SK-N-SH (cell line): ENCODE results near the gene MYOZ2. TPM values are rescaled to one million over a fixed set of nuclear protein-coding genes. Genes with fewer than 3 reads are reported as not detected.

Experiments
- CTCF ChIA-PET: fragments of 300-600, 350-600 bp; formaldehyde crosslinking; extraction: SDS; loops from one replicate; lab custom pipeline; 2021; lab: Yijun Ruan, JAX
- POLR2A ChIA-PET: fragments of 350-600 bp; sonication (Branson Sonifier 250); formaldehyde crosslinking; extraction: SDS; loops from one replicate; lab custom pipeline; 2020; ENCODE audit warnings: antibody characterized with exemption, inconsistent platforms; lab: Yijun Ruan, JAX
- DNase-seq: peaks from one replicate; pipeline ENCODE4 v3.0.0; 2012
- H2AFZ ChIP-seq: fragments of 200-600 bp; sonication (generic); 2 replicates; pipeline ENCODE4 v1.8.1; 2016; ENCODE audit warnings: antibody characterized with exemption, mild to moderate bottlenecking, low read depth
- H3F3A ChIP-seq: fragments of 200-600 bp; sonication (generic); replicated peaks from 2 replicates; pipeline ENCODE3; 2016; ENCODE audit warnings: antibody characterized with exemption, mild to moderate bottlenecking; ENCODE audit not compliant: insufficient read depth
- H3K27ac ChIP-seq, 2 experiments: fragments of 200-500 bp in 1 of 2; fragments of 200-600 bp in 1 of 2; sonication (Bioruptor generic) in 1 of 2; sonication (generic), shearing (Covaris generic) in 1 of 2; 2 replicates each; pipeline versions ENCODE4 v1.5.1 to v1.6.1; 2014 to 2016; ENCODE audit warnings: low read depth in 2 of 2, inconsistent platforms in 1 of 2, low read length in 1 of 2, mild to moderate bottlenecking in 1 of 2, mixed read lengths in 1 of 2
- H3K27me3 ChIP-seq: fragments of 200-600 bp; sonication (generic), shearing (Covaris generic); 2 replicates; pipeline ENCODE4 v1.6.1; 2016; ENCODE audit warnings: mixed run types; ENCODE audit not compliant: insufficient read depth
- H3K36me3 ChIP-seq, 2 experiments: fragments of 200-500 bp in 1 of 2; fragments of 200-600 bp in 1 of 2; sonication (Bioruptor generic) in 1 of 2; sonication (generic) in 1 of 2; replicated peaks in 1 of 2; 2 replicates each; pipeline versions ENCODE3 to v1.5.1; 2014 to 2016; ENCODE audit warnings: low read length in 1 of 2, mild to moderate bottlenecking in 1 of 2; ENCODE audit not compliant: insufficient read depth in 2 of 2, control insufficient read depth in 1 of 2
- H3K4me1 ChIP-seq, 2 experiments: fragments of 200-500 bp in 1 of 2; fragments of 200-600 bp in 1 of 2; sonication (Bioruptor generic) in 1 of 2; sonication (generic), shearing (Covaris generic) in 1 of 2; 2 replicates each; pipeline versions ENCODE4 v1.5.1 to v1.6.1; 2014 to 2016; ENCODE audit warnings: low read depth in 1 of 2, low read length in 1 of 2, mixed run types in 1 of 2; ENCODE audit not compliant: insufficient read depth in 2 of 2, control insufficient read depth in 1 of 2
- H3K4me2 ChIP-seq: fragments of 200-600 bp; sonication (generic), shearing (Covaris generic); 2 replicates; pipeline ENCODE4 v1.6.1; 2017; ENCODE audit warnings: mixed run types
- H3K4me3 ChIP-seq, 2 experiments: fragments of 200-500 bp in 1 of 2; fragments of 200-600 bp in 1 of 2; sonication (Bioruptor generic) in 1 of 2; sonication (generic), shearing (Covaris generic) in 1 of 2; 2 replicates each; pipeline versions ENCODE4 v1.5.1 to v1.8.1; 2014 to 2016; ENCODE audit warnings: low read depth in 2 of 2, inconsistent platforms in 1 of 2, low read length in 1 of 2, mild to moderate bottlenecking in 1 of 2, mixed read lengths in 1 of 2, moderate library complexity in 1 of 2
- H3K79me2 ChIP-seq: fragments of 200-600 bp; sonication (generic); 2 replicates; pipeline ENCODE4 v1.8.1; 2017; ENCODE audit warnings: mild to moderate bottlenecking; ENCODE audit not compliant: insufficient read depth
- H3K9ac ChIP-seq: fragments of 200-600 bp; sonication (generic); 2 replicates; pipeline ENCODE4 v1.6.1; 2017; ENCODE audit warnings: mixed run types
- H3K9me2 ChIP-seq: fragments of 200-600 bp; sonication (generic); 2 replicates; pipeline ENCODE4 v1.6.1; 2017; ENCODE audit warnings: mixed run types
- H3K9me3 ChIP-seq: fragments of 200-600 bp; sonication (generic); 2 replicates; pipeline ENCODE4 v1.6.1; 2017; ENCODE audit warnings: mixed run types, mild to moderate bottlenecking, moderate library complexity
- H4K20me1 ChIP-seq: fragments of 200-600 bp; sonication (generic); 2 replicates; pipeline ENCODE4 v1.6.1; 2017; ENCODE audit warnings: mild to moderate bottlenecking, mixed run types; ENCODE audit not compliant: insufficient read depth
- ELF1 ChIP-seq: IDR thresholded peaks from 2 replicates; pipeline ENCODE4 v1.4.0; 2012
- FOSL2 ChIP-seq: IDR thresholded peaks from 2 replicates; pipeline ENCODE4 v1.4.0; 2012; ENCODE audit warnings: low read depth, mild to moderate bottlenecking, moderate library complexity, borderline replicate concordance
- GABPA ChIP-seq: IDR thresholded peaks from 2 replicates; pipeline ENCODE4 v1.4.0; 2012; ENCODE audit warnings: low read depth, mild to moderate bottlenecking
- GATA2 ChIP-seq: sonication (generic); formaldehyde crosslinking; IDR thresholded peaks from 2 replicates; pipeline ENCODE4 v1.5.0; 2020; ENCODE audit warnings: mild to moderate bottlenecking, missing genetic modification reagents
- JUND ChIP-seq: IDR thresholded peaks from 2 replicates; pipeline ENCODE4 v1.4.0; 2012
- NRF1 ChIP-seq: IDR thresholded peaks from 2 replicates; pipeline ENCODE4 v1.6.1; 2012; ENCODE audit warnings: low read depth, mild to moderate bottlenecking, low read length
- RCOR1 ChIP-seq: fragments of 150-350 bp; IDR thresholded peaks from 2 replicates; pipeline ENCODE4 v1.6.1; 2017; ENCODE audit warnings: antibody characterized with exemption, low read length
- RFX5 ChIP-seq: IDR thresholded peaks from 2 replicates; pipeline ENCODE4 v1.6.1; 2012; ENCODE audit warnings: mild to moderate bottlenecking, improper control_type of control experiment, low read length
- RXRA ChIP-seq: IDR thresholded peaks from 2 replicates; pipeline ENCODE4 v1.4.0; 2012; ENCODE audit warnings: low read depth, mild to moderate bottlenecking, borderline replicate concordance
- SMC3 ChIP-seq: IDR thresholded peaks from 2 replicates; pipeline ENCODE4 v1.6.1; 2012; ENCODE audit warnings: low read depth, low read length, improper control_type of control experiment
- TCF12 ChIP-seq: IDR thresholded peaks from 2 replicates; pipeline ENCODE4 v1.4.0; 2012
- WGBS: methylation state at CpG from one replicate; pipeline ENCODE4 v1.1.6; 2017; ENCODE audit warnings: low lambda C conversion rate; 5-methylcytosine and 5-hydroxymethylcytosine counted together
- polyA plus RNA-seq, 3 experiments: library from polyadenylated mRNA; depleted of rRNA; stranded (reverse); fragments of >200 nt; gene quantifications; 2 replicates each; pipeline ENCODE4 v1.2.3, GENCODE V29; 2012
- TF ChIP-seq, protein P1 (sequence below): IDR thresholded peaks from 2 replicates; pipeline ENCODE4 v1.4.0; 2012; ENCODE audit warnings: low read depth, borderline replicate concordance
- TF ChIP-seq, protein P2 (sequence below): fragments of 200-600 bp; sonication (generic); IDR thresholded peaks from 2 replicates; pipeline ENCODE4 v1.6.1; 2017; ENCODE audit warnings: antibody characterized with exemption, mild to moderate bottlenecking, moderate library complexity
- TF ChIP-seq, protein P3 (sequence below): IDR thresholded peaks from 2 replicates; pipeline ENCODE4; 2012

MYOZ2 gene
- polyA plus RNA-seq, 1 of the 3 experiments (the other 2 are of a cell fraction) = 0.26 TPM

DNA sequence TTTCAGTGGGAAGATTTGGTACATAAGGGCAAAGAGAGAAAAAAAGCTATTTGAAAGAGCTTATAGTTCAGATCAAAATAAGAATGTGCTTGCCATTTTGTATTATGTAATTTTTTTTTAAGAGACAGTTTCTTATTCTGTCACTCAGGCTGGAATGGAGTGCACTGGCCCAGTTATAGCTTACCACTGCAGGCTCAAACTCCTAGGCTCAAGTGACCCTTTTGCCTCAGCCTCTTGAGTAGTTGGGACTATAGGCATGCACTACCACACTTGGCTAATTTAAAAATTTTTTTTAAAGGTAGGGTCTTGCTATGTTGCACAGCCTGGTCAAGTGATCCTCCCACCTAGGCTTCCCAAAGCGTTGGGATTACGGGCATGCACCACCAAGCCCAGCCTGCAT lies 54.7 kb downstream of the MYOZ2 start:
- Histone ChIP-seq H3K79me2 (no peaks in the 10 kb centered on the region), H3K9me3 (no peaks in the 10 kb centered on the region), H3K4me2 (no peak overlapping the region), H3K9ac (no peak overlapping the region), H2AFZ (no peak overlapping the region), H3K4me3 (no peak overlapping the region), H3K27me3 (no peaks in the 10 kb centered on the region), H4K20me1 (no peaks in the 10 kb centered on the region), H3F3A (no peaks in the 10 kb centered on the region), H3K27ac (no peak overlapping the region), H3K4me1 (no peaks in the 10 kb centered on the region), H3K36me3 (no peaks in the 10 kb centered on the region), H3K9me2 (no peaks in the 10 kb centered on the region)
- DNase-seq = no peak
- POLR2A ChIA-PET = no interaction called here
- TF ChIP-seq GATA2 = no peak
- CTCF ChIA-PET = interaction anchor here (0.9 to 1.2 kb wide), 2 partner anchors 148 to 471 kb away, joined by 3 to 4 read pairs; no protein-coding TSS in a partner anchor
- WGBS = 82% methylated on average over 2 of the region's 2 CpGs

DNA sequence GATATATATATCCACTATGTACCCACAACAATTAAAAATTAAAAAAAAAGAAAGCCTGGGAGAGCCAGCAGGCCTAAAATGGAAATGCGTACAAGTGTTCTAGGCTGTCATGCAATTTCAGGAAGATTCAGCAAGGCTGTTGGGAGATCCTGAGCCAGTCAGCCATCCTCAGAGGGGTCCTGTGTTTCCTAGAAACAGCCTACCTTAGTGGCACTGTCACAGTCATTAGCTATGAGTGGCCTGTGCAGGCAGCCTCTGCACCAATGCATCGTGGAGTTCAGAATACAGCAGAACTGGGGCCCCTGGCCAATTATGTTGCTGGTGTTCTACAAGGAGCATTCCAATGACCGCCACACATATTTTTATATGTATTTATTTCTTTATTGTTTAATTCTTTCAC lies 55.9 kb downstream of the MYOZ2 start:
- no peak overlapping the region for H2AFZ ChIP-seq
- no peaks in the 10 kb centered on the region for H3K9me2 ChIP-seq
- no peaks in the 10 kb centered on the region for H3K36me3 ChIP-seq
- no peaks in the 10 kb centered on the region for H3K79me2 ChIP-seq
- CTCF ChIA-PET = interaction anchor here (1.3 kb wide), 1 partner anchor 16 kb away, joined by 4 read pairs; no protein-coding TSS in a partner anchor
- H3K9ac ChIP-seq = no peak overlapping the region
- H3K27ac ChIP-seq = no peak overlapping the region
- H3K9me3 ChIP-seq = no peaks in the 10 kb centered on the region
- H3K4me1 ChIP-seq = no peaks in the 10 kb centered on the region
- H3K4me2 ChIP-seq = no peak overlapping the region
- DNase-seq = no peak
- TF ChIP-seq GABPA = no peak
- TF ChIP-seq RFX5 = no peak
- TF ChIP-seq TCF12 = no peak
- H4K20me1 ChIP-seq = no peaks in the 10 kb centered on the region
- no peak overlapping the region for H3K4me3 ChIP-seq
- 92% methylated on average over 3 of the region's 3 CpGs for WGBS
- POLR2A ChIA-PET = no interaction called here
- no peaks in the 10 kb centered on the region for H3K27me3 ChIP-seq
- H3F3A ChIP-seq = no peaks in the 10 kb centered on the region

DNA sequence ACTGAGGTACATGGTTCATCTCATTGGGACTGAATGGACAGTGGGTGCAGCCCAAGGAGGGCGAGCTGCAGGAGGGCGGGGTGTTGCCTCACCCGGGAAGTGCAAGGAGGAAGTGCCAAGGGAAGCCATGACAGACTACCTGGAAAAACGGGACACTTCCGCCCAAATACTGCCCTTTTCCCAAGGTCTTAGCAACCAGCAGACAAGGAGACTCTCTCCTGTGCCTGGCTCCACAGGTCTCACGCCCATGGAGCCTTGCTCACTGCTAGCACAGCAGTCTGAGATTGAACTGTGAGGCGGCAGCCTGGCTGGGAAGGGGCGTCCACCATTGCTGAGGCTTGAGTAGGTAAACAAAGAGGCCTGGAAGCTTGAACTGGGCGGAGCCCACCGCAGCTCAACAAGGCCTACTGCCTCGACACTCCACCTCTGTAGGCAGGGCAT lies 62.2 kb downstream of the MYOZ2 start:
- no peaks in the 10 kb centered on the region for H3K9me2 ChIP-seq
- DNase-seq = no peak
- POLR2A ChIA-PET = no interaction called here
- H3K4me1 ChIP-seq = no peaks in the 10 kb centered on the region
- H3K9me3 ChIP-seq = no peaks in the 10 kb centered on the region
- H3K27me3 ChIP-seq = no peaks in the 10 kb centered on the region
- H3F3A ChIP-seq = no peaks in the 10 kb centered on the region
- CTCF ChIA-PET = interaction anchor here (1.1 kb wide), 1 partner anchor 15 kb away, joined by 3 read pairs; the partner anchor contains the start of gene USP53
- no peak overlapping the region for H3K4me3 ChIP-seq
- H3K79me2 ChIP-seq = no peaks in the 10 kb centered on the region
- WGBS = 98% methylated on average over 7 of the region's 11 CpGs
- no peaks in the 10 kb centered on the region for H3K36me3 ChIP-seq
- H3K4me2 ChIP-seq = no peak overlapping the region
- H2AFZ ChIP-seq = no peak overlapping the region
- H3K9ac ChIP-seq = no peak overlapping the region
- H3K27ac ChIP-seq = no peak overlapping the region
- H4K20me1 ChIP-seq = no peaks in the 10 kb centered on the region
- TF ChIP-seq SMC3 = no peak

DNA sequence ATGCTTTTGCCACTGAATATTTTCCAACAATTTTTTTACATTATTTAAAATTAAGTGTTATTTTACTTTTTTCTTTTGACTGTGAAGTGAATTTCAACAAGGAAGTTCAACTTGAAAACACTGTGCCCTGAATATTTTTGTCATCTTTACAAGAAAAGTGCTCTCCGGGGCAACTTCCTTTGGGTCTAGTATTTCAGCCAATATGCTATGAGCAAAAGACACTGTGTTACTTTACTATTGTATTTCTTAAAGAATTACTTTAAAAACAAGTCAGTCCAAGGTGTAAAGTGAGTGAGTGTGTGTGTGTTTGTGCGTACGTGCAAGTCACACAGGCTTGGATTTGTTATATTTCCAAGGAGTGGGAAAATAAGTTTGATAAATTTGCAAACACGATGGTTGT lies 69.3 kb downstream of the MYOZ2 start:
- POLR2A ChIA-PET = no interaction called here
- no peak overlapping the region for H3K4me3 ChIP-seq
- no peak overlapping the region for H3K4me2 ChIP-seq
- peaks cover 2 to 21% of the 10 kb centered on the region in 2 experiments; a peak in 3 of 4 replicates for H3K4me1 ChIP-seq
- TF ChIP-seq NRF1 = no peak
- no peak for TF ChIP-seq SMC3
- no peak for TF ChIP-seq ELF1
- TF ChIP-seq, protein P1, sequence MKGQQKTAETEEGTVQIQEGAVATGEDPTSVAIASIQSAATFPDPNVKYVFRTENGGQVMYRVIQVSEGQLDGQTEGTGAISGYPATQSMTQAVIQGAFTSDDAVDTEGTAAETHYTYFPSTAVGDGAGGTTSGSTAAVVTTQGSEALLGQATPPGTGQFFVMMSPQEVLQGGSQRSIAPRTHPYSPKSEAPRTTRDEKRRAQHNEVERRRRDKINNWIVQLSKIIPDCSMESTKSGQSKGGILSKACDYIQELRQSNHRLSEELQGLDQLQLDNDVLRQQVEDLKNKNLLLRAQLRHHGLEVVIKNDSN = no peak
- TF ChIP-seq RCOR1 = no peak
- TF ChIP-seq JUND = no peak
- TF ChIP-seq RXRA = no peak
- TF ChIP-seq, protein P2, sequence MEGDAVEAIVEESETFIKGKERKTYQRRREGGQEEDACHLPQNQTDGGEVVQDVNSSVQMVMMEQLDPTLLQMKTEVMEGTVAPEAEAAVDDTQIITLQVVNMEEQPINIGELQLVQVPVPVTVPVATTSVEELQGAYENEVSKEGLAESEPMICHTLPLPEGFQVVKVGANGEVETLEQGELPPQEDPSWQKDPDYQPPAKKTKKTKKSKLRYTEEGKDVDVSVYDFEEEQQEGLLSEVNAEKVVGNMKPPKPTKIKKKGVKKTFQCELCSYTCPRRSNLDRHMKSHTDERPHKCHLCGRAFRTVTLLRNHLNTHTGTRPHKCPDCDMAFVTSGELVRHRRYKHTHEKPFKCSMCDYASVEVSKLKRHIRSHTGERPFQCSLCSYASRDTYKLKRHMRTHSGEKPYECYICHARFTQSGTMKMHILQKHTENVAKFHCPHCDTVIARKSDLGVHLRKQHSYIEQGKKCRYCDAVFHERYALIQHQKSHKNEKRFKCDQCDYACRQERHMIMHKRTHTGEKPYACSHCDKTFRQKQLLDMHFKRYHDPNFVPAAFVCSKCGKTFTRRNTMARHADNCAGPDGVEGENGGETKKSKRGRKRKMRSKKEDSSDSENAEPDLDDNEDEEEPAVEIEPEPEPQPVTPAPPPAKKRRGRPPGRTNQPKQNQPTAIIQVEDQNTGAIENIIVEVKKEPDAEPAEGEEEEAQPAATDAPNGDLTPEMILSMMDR = no peak
- no peak for TF ChIP-seq FOSL2
- TF ChIP-seq, protein P3, sequence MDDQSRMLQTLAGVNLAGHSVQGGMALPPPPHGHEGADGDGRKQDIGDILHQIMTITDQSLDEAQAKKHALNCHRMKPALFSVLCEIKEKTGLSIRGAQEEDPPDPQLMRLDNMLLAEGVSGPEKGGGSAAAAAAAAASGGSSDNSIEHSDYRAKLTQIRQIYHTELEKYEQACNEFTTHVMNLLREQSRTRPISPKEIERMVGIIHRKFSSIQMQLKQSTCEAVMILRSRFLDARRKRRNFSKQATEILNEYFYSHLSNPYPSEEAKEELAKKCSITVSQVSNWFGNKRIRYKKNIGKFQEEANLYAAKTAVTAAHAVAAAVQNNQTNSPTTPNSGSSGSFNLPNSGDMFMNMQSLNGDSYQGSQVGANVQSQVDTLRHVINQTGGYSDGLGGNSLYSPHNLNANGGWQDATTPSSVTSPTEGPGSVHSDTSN = no peak
- no peaks in the 10 kb centered on the region for H3K36me3 ChIP-seq
- no peak overlapping the region for H3K27ac ChIP-seq
- H2AFZ ChIP-seq = no peak overlapping the region
- no peaks in the 10 kb centered on the region for H3K9me3 ChIP-seq
- CTCF ChIA-PET = no interaction called here
- no peaks in the 10 kb centered on the region for H3K79me2 ChIP-seq
- 91% methylated on average over 4 of the region's 4 CpGs for WGBS
- H3F3A ChIP-seq = peaks cover 16% of the 10 kb centered on the region
- no peak overlapping the region for H3K9ac ChIP-seq
- DNase-seq = no peak
- no peaks in the 10 kb centered on the region for H3K27me3 ChIP-seq
- no peaks in the 10 kb centered on the region for H3K9me2 ChIP-seq
- H4K20me1 ChIP-seq = no peaks in the 10 kb centered on the region
